HepG2 (cell line): ENCODE results near the gene GRIP1. TPM values are rescaled to one million over a fixed set of nuclear protein-coding genes. Genes with fewer than 3 reads are reported as not detected.

ENCODE experiments used
- ATAC-seq: fragments of 200-7000 bp; cut with Tn5 transposase; 3 replicates; pipeline ENCODE4 v1.9.1; 2020; ENCODE audit warnings: mild to moderate bottlenecking, moderate library complexity
- BruUV-seq: library from RNA; stranded (reverse); fragments of 400-500 nt; replicated peaks from 2 replicates; lab custom pipeline; 2021; lab: Mats Ljungman, UMichigan
- CTCF ChIA-PET: fragments of 300-600 bp; formaldehyde crosslinking; extraction: SDS; loops from one replicate; lab custom pipeline; 2021; ENCODE audit warnings: low total read pairs, inconsistent platforms, low intra/inter-chr PET ratio; lab: Yijun Ruan, JAX
- POLR2A ChIA-PET: fragments of 350-600 bp; sonication (Branson Sonifier 250); formaldehyde crosslinking; loops from one replicate; lab custom pipeline; 2020; ENCODE audit warnings: antibody characterized with exemption, inconsistent platforms; lab: Yijun Ruan, JAX
- DNase-seq: peaks from one replicate; pipeline ENCODE4 v3.0.0-alpha.2; 2015; ENCODE audit warnings: low spot score
- FAIRE-seq: peaks from 3 replicates; lab custom pipeline; 2011; peaks lifted over from hg19 to GRCh38; lab: Jason Lieb, UNC
- H2AFZ ChIP-seq: one replicate; pipeline ENCODE4 v1.6.1; 2011; ENCODE audit warnings: low read length, inconsistent platforms
- H3K27ac ChIP-seq: fragments of 300-600 bp; 3 replicates; pipeline ENCODE4 v1.8.0; 2011; ENCODE audit warnings: mixed run types, mild to moderate bottlenecking, mixed read lengths, low read length, inconsistent platforms; ENCODE audit not compliant: insufficient read depth; ENCODE audit errors: extremely low read length
- H3K27me3 ChIP-seq, 2 experiments: fragments of 200-600 bp in 1 of 2; 2 replicates in 1 of 2; 3 replicates in 1 of 2; pipeline versions ENCODE4 v1.6.0 to v1.8.0; 2011; ENCODE audit warnings: low read length in 2 of 2, mild to moderate bottlenecking in 2 of 2, moderate library complexity in 2 of 2, inconsistent platforms in 1 of 2; ENCODE audit not compliant: insufficient read depth in 2 of 2, control insufficient read depth in 1 of 2
- H3K36me3 ChIP-seq, 2 experiments: fragments of 200-600 bp in 1 of 2; replicated peaks in 1 of 2; 2 replicates in 1 of 2; 3 replicates in 1 of 2; pipeline versions ENCODE4 v1.5.1 to v1.8.0; 2011; ENCODE audit warnings: low read length in 2 of 2, inconsistent platforms in 1 of 2; ENCODE audit not compliant: insufficient read depth in 2 of 2, control insufficient read depth in 1 of 2
- H3K4me1 ChIP-seq: 2 replicates; pipeline ENCODE4 v1.5.1; 2012; ENCODE audit warnings: low read length, inconsistent platforms; ENCODE audit not compliant: insufficient read depth
- H3K4me2 ChIP-seq: 2 replicates; pipeline ENCODE4 v1.6.0; 2011; ENCODE audit warnings: low read depth, low read length, inconsistent platforms
- H3K4me3 ChIP-seq, 3 experiments: fragments of 200-600 bp in 1 of 3; sonication (generic), shearing (Covaris generic) in 1 of 3; replicated peaks in 1 of 3; 2 replicates each; pipeline ENCODE4 v1.5.1; 2011 to 2016; ENCODE audit warnings: low read length in 3 of 3, inconsistent platforms in 2 of 3, low read depth in 2 of 3, mild to moderate bottlenecking in 2 of 3, control low read depth in 1 of 3, mixed read lengths in 1 of 3; ENCODE audit not compliant: insufficient read depth in 1 of 3
- H3K79me2 ChIP-seq: one replicate; pipeline ENCODE4 v1.6.1; 2011; ENCODE audit warnings: low read length, inconsistent platforms; ENCODE audit not compliant: insufficient read depth
- H3K9ac ChIP-seq: 2 replicates; pipeline ENCODE4 v1.6.0; 2011; ENCODE audit warnings: mild to moderate bottlenecking, low read depth, low read length, inconsistent platforms; ENCODE audit not compliant: insufficient read depth
- H3K9me3 ChIP-seq: 2 replicates; pipeline ENCODE4 v1.5.1; 2012; ENCODE audit warnings: mild to moderate bottlenecking, low read length
- H4K20me1 ChIP-seq: 2 replicates; pipeline ENCODE4 v1.6.0; 2011; ENCODE audit warnings: inconsistent platforms, mild to moderate bottlenecking, low read length, moderate library complexity; ENCODE audit not compliant: insufficient read depth
- ATM ChIP-seq: fragments of 450-650 bp; IDR thresholded peaks from 2 replicates; pipeline ENCODE4 v1.7.1; 2017; ENCODE audit warnings: mild to moderate bottlenecking, borderline replicate concordance
- DNMT1 ChIP-seq: sonication (generic); formaldehyde crosslinking; IDR thresholded peaks from 2 replicates; pipeline ENCODE4 v1.5.1; 2020; ENCODE audit warnings: mild to moderate bottlenecking, missing genetic modification reagents
- ELF4 ChIP-seq: sonication (generic); formaldehyde crosslinking; IDR thresholded peaks from 2 replicates; pipeline ENCODE4 v1.5.0; 2020; ENCODE audit warnings: missing genetic modification reagents, mild to moderate bottlenecking, moderate library complexity, borderline replicate concordance
- ERF ChIP-seq: IDR thresholded peaks from 2 replicates; pipeline ENCODE4 v1.6.1; 2018; ENCODE audit warnings: missing biosample characterization, missing genetic modification reagents
- IKZF1 ChIP-seq: fragments of 450-650 bp; IDR thresholded peaks from 2 replicates; pipeline ENCODE4 v1.7.1; 2016
- KDM4B ChIP-seq: sonication (generic); formaldehyde crosslinking; IDR thresholded peaks from 2 replicates; pipeline ENCODE4 v1.4.0; 2020; ENCODE audit warnings: missing genetic modification reagents
- MTF2 ChIP-seq: sonication (generic); formaldehyde crosslinking; IDR thresholded peaks from 2 replicates; pipeline ENCODE4 v1.5.0; 2020; ENCODE audit warnings: missing genetic modification reagents, borderline replicate concordance
- NCOR1 ChIP-seq: fragments of 200-600 bp; sonication (generic); IDR thresholded peaks from 2 replicates; pipeline ENCODE4 v1.7.0; 2017; ENCODE audit warnings: antibody characterized with exemption, low read length, borderline replicate concordance
- RFX1 ChIP-seq: fragments of 450-650 bp; IDR thresholded peaks from 2 replicates; pipeline ENCODE4 v1.6.1; 2017
- ZBTB42 ChIP-seq: sonication (generic); formaldehyde crosslinking; IDR thresholded peaks from 2 replicates; pipeline ENCODE4 v1.5.0; 2020; ENCODE audit warnings: mild to moderate bottlenecking, missing genetic modification reagents
- ZC3H13 ChIP-seq: sonication (generic); formaldehyde crosslinking; IDR thresholded peaks from 2 replicates; pipeline ENCODE4 v1.8.1; 2023; ENCODE audit warnings: mild to moderate bottlenecking, missing genetic modification reagents, moderate library complexity
- ZNF121 ChIP-seq: sonication (generic); formaldehyde crosslinking; IDR thresholded peaks from 2 replicates; pipeline ENCODE4 v1.5.0; 2020; ENCODE audit warnings: mild to moderate bottlenecking, missing genetic modification reagents
- ZNF354B ChIP-seq: sonication (generic); formaldehyde crosslinking; IDR thresholded peaks from 2 replicates; pipeline ENCODE4 v1.8.0; 2022; ENCODE audit warnings: mild to moderate bottlenecking, missing genetic modification reagents
- ZNF605 ChIP-seq: sonication (generic); formaldehyde crosslinking; IDR thresholded peaks from 2 replicates; pipeline ENCODE4 v1.8.0; 2022; ENCODE audit warnings: mild to moderate bottlenecking, missing genetic modification reagents
- ZNF782 ChIP-seq: sonication (generic); formaldehyde crosslinking; IDR thresholded peaks from 2 replicates; pipeline ENCODE4 v1.4.0; 2020; ENCODE audit warnings: missing genetic modification reagents, mild to moderate bottlenecking, borderline replicate concordance
- ZNF878 ChIP-seq: sonication (generic); formaldehyde crosslinking; IDR thresholded peaks from 2 replicates; pipeline ENCODE4 v1.8.1; 2023; ENCODE audit warnings: mild to moderate bottlenecking, missing genetic modification reagents, moderate library complexity
- WGBS: methylation state at CpG from one replicate; pipeline ENCODE4 v1.1.6; 2017; ENCODE audit warnings: low lambda C conversion rate; 5-methylcytosine and 5-hydroxymethylcytosine counted together
- in situ Hi-C: cut with HindIII; loops from 2 replicates; pipeline ENCODE4 v1.10.0; 2017; ENCODE audit warnings: low pct_unique_long_range_greater_than_20kb; ENCODE audit not compliant: extremely low pct_ligation_motif_present
- intact Hi-C: fragments of 100-400 bp; cut with micrococcal nuclease; formaldehyde crosslinking; loops from one replicate; pipeline ENCODE4 v1.10.0; 2022; ENCODE audit not compliant: unreplicated experiment
- polyA plus RNA-seq, 8 experiments: library from polyadenylated mRNA; depleted of rRNA in 3 of 8; stranded (reverse) in 7 of 8; unstranded in 1 of 8; fragments of >200 nt; fragmentation: Illumina TruSeq in 4 of 8; extraction: Trizol in 4 of 8; gene quantifications; 2 replicates each; pipeline versions ENCODE4 v1.2.1 to v1.2.3, GENCODE V29; 2011 to 2016; ENCODE audit warnings: low read depth in 4 of 8, missing spikeins in 1 of 8, mixed read lengths in 1 of 8; ENCODE audit not compliant: insufficient read depth in 1 of 8
- total RNA-seq, 5 experiments: library from RNA; depleted of rRNA; stranded (reverse); fragments of >200 nt; fragmentation: Illumina TruSeq; extraction: Trizol; gene quantifications; 2 replicates each; pipeline ENCODE4 v1.2.3, GENCODE V29; 2016; ENCODE audit warnings: low read depth in 1 of 5
- TF ChIP-seq, protein P1 (sequence below): sonication (generic); formaldehyde crosslinking; IDR thresholded peaks from 2 replicates; pipeline ENCODE4 v1.5.0; 2020; ENCODE audit warnings: missing genetic modification reagents
- TF ChIP-seq, protein P2 (sequence below): sonication (generic); formaldehyde crosslinking; IDR thresholded peaks from 2 replicates; pipeline ENCODE4 v1.5.0; 2020; ENCODE audit warnings: missing genetic modification reagents, mild to moderate bottlenecking, borderline replicate concordance
- TF ChIP-seq, protein P3 (sequence below): sonication (generic); formaldehyde crosslinking; IDR thresholded peaks from 2 replicates; pipeline ENCODE4 v1.5.1; 2020; ENCODE audit warnings: mild to moderate bottlenecking, missing genetic modification reagents, borderline replicate concordance
- TF ChIP-seq, protein P4 (sequence below): IDR thresholded peaks from 2 replicates; pipeline ENCODE4 v1.6.1; 2012; ENCODE audit warnings: inconsistent platforms

Gene GRIP1
- total and polyA plus RNA-seq, 2 of the 13 experiments (the other 11 are each of a cell fraction or from before 2014, with no cell fraction given) = not detected

DNA sequence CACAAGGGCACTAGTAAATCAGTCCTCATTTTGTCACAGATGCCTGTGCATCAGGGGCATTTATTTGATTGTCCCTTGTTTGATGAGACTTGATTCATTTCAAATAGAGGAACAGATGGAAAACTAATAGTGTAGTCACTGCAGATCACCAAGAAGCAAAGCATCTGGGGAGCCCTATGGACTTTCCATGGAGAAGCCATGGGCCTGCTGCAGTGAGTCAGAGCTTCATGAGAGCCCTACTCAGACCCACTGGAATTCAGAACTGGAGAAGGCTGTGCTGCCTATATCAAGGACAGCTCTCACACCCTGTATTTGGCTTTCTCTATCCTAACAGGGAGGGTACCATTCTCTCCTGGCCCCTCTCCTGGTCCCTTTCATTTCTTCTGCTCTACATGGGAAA is 126.2 kb downstream of the GRIP1 start:
- H3K9ac ChIP-seq = no peak overlapping the region
- intact Hi-C loops (no loop called here), in situ Hi-C loops (no loop called here)
- no TSS peak for BruUV-seq
- H4K20me1 ChIP-seq = no peaks in the 10 kb centered on the region
- H3K36me3 ChIP-seq = no peaks in the 10 kb centered on the region
- H3K79me2 ChIP-seq = no peaks in the 10 kb centered on the region
- DNase-seq (no peak), FAIRE-seq (no peak), ATAC-seq (no peak)
- H3K4me2 ChIP-seq = no peak overlapping the region
- POLR2A ChIA-PET = no interaction called here
- H3K4me1 ChIP-seq = no peaks in the 10 kb centered on the region
- TF ChIP-seq ZNF121 (CRISPR knock-in tag) (no peak), NCOR1 (no peak), KDM4B (CRISPR knock-in tag) (no peak)
- TF ChIP-seq, protein P1, sequence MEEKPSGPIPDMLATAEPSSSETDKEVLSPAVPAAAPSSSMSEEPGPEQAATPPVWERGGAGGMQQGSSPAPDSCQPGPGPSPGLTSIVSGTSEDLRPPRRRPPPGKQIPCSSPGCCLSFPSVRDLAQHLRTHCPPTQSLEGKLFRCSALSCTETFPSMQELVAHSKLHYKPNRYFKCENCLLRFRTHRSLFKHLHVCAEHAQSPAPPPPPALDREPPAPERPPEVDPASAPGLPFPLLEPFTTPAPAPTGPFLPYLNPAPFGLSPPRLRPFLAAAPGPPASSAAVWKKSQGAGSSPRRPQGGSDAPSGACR (CRISPR knock-in tag) = no peak
- TF ChIP-seq, protein P2, sequence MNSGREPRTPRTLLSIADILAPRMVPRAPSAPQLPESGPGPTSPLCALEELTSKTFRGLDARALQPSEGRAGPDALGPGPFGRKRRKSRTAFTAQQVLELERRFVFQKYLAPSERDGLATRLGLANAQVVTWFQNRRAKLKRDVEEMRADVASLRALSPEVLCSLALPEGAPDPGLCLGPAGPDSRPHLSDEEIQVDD (CRISPR knock-in tag) = no peak
- CTCF ChIA-PET = no interaction called here
- no peak overlapping the region for H3K4me3 ChIP-seq
- H2AFZ ChIP-seq = no peak overlapping the region
- no peaks in the 10 kb centered on the region for H3K9me3 ChIP-seq
- no peak overlapping the region for H3K27ac ChIP-seq
- H3K27me3 ChIP-seq = no peaks in the 10 kb centered on the region

DNA sequence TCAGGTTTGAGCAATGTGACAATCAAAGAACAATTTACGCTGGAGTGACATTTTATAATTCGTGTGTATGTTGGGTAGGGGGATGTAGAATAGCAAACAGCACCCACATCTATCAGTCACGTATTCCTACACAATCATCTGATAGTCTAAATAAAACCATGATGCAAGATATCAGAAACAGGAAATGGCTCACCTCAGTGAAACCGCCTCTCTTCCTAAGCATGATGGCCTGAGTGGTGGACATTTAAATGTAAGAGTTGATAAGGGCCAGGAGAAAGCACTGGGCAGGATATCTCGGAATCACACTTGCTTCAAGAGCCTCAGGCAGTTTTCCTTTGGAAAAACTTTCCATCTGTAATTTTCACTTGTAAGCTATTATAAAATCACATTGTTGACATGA is 128.2 kb downstream of the GRIP1 start:
- ChIA-PET POLR2A (no interaction called here), CTCF (no interaction called here)
- 4% methylated on average over 5 of the region's 5 CpGs for WGBS
- H3K27ac ChIP-seq = no peak overlapping the region
- no peaks in the 10 kb centered on the region for H4K20me1 ChIP-seq
- no peaks in the 10 kb centered on the region for H3K4me1 ChIP-seq
- H3K79me2 ChIP-seq = no peaks in the 10 kb centered on the region
- no TSS peak for BruUV-seq
- no peaks in the 10 kb centered on the region for H3K36me3 ChIP-seq
- H3K4me3 ChIP-seq = no peak overlapping the region
- in situ Hi-C loops = no loop called here
- H3K9ac ChIP-seq = no peak overlapping the region
- no peak for DNase-seq
- no peak for ATAC-seq
- H3K27me3 ChIP-seq = no peaks in the 10 kb centered on the region
- no peak overlapping the region for H3K4me2 ChIP-seq
- no peak overlapping the region for H2AFZ ChIP-seq
- no peaks in the 10 kb centered on the region for H3K9me3 ChIP-seq
- intact Hi-C loops = no loop called here
- FAIRE-seq = no peak
- TF ChIP-seq ATM (no peak), ZNF782 (CRISPR knock-in tag) (no peak), ZBTB42 (CRISPR knock-in tag) (no peak), RFX1 (no peak), IKZF1 (no peak), ZNF605 (CRISPR knock-in tag) (no peak), ZNF354B (no peak), DNMT1 (CRISPR knock-in tag) (no peak), ERF (CRISPR knock-in tag) (no peak), ZC3H13 (CRISPR knock-in tag) (no peak), MTF2 (CRISPR knock-in tag) (no peak), ZNF878 (no peak), ELF4 (CRISPR knock-in tag) (no peak)
- TF ChIP-seq, protein P3, sequence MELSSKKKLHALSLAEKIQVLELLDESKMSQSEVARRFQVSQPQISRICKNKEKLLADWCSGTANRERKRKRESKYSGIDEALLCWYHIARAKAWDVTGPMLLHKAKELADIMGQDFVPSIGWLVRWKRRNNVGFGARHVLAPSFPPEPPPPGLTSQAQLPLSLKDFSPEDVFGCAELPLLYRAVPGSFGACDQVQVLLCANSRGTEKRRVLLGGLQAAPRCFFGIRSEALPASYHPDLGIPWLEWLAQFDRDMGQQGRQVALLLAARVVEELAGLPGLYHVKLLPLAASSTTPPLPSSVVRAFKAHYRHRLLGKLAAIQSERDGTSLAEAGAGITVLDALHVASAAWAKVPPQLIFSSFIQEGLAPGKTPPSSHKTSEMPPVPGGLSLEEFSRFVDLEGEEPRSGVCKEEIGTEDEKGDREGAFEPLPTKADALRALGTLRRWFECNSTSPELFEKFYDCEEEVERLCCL (CRISPR knock-in tag) = no peak
- TF ChIP-seq, protein P4, sequence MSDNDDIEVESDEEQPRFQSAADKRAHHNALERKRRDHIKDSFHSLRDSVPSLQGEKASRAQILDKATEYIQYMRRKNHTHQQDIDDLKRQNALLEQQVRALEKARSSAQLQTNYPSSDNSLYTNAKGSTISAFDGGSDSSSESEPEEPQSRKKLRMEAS = no peak
